ENCODE results near the gene NKAIN1. TPM values are rescaled to one million over a fixed set of nuclear protein-coding genes. Genes with fewer than 3 reads are reported as not detected.
"Not testable (repeated sequence)": the region's sequence is repeated elsewhere in the genome, so short reads cannot be mapped to it uniquely, and the experiment has no call there.

Gene NKAIN1
- total RNA-seq, 1 experiment from 2014 or later, result 1.1 TPM

GRCh38 chr1:31180338-31180737, 59.3 kb downstream of the NKAIN1 start:
- Histone ChIP-seq H3K9ac (ENCODE audit: low read length) (no peak overlapping the region), H3K9me3 (ENCODE audit: control insufficient read depth in 1 of 2, insufficient read depth in 1 of 2, low read depth in 1 of 2, low read length in 2 of 2) (no peaks in the 10 kb centered on the region), H3K4me1 (ENCODE audit: control insufficient read depth in 1 of 2, insufficient read depth in 2 of 2, low read length in 2 of 2) (peaks cover 7 to 18% of the 10 kb centered on the region in 2 experiments; a peak in 3 of 4 replicates), H4K20me1 (ENCODE audit: insufficient read depth) (no peaks in the 10 kb centered on the region), H2AFZ (ENCODE audit: low read depth, low read length, poor library complexity, severe bottlenecking) (no peak overlapping the region), H3K9me2 (ENCODE audit: insufficient read depth) (no peaks in the 10 kb centered on the region), H3K79me2 (ENCODE audit: insufficient read depth, low read length) (no peaks in the 10 kb centered on the region), H3K27me3 (ENCODE audit: insufficient read depth, low read length) (no peaks in the 10 kb centered on the region; the same call in 1 of the 2 replicates), H3K27ac (ENCODE audit: low read depth, low read length) (no peak overlapping the region), H3K4me3 (replicated peaks in 1 of 2; ENCODE audit: low read depth in 1 of 2, low read length in 2 of 2) (no peak overlapping the region), H3K36me3 (ENCODE audit: control insufficient read depth in 1 of 2, insufficient read depth in 2 of 2, low read length in 2 of 2) (no peaks in the 10 kb centered on the region), H3K4me2 (ENCODE audit: low read length) (no peak overlapping the region)
- RAD21 ChIA-PET (ENCODE audit: low non-redundant PET in 1 of 2, low total read pairs in 2 of 2, uncharacterized antibody in 2 of 2, unreplicated experiment in 2 of 2), result no interaction called here
- ATAC-seq, result no peak
- intact Hi-C loops (cut with micrococcal nuclease), result loop anchor here (10.0 kb wide), 1 partner anchor 604 kb away; no protein-coding TSS in a partner anchor
- CTCF ChIA-PET, result interaction anchor here (1.1 to 1.6 kb wide), 2 partner anchors 363 to 397 kb away, joined by 3 read pairs; no protein-coding TSS in a partner anchor
- POLR2A ChIA-PET, result no interaction called here
- BruUV-seq (replicated peaks), result no TSS peak
- no peak for DNase-seq (ENCODE audit: low read depth, low spot score)
- TF ChIP-seq POLR2AphosphoS5 (IDR thresholded peaks at IDR 0.05; ENCODE audit: low read depth, low read length), result no peak
- TF ChIP-seq SIN3A (IDR thresholded peaks at IDR 0.05; ENCODE audit: low read depth), result no peak
- TF ChIP-seq FOSL1 (IDR thresholded peaks at IDR 0.05; ENCODE audit: low read depth), result no peak
- no peak for TF ChIP-seq EZH2phosphoT487 (IDR thresholded peaks at IDR 0.05; ENCODE audit: borderline replicate concordance)
- no peak for TF ChIP-seq CEBPB (IDR thresholded peaks at IDR 0.05; ENCODE audit: low read depth)
- no peak for TF ChIP-seq SP1 (IDR thresholded peaks at IDR 0.05; ENCODE audit: low read depth)
- TF ChIP-seq ZNF274 (IDR thresholded peaks at IDR 0.05; ENCODE audit: low read depth, low read length), result no peak

DNA sequence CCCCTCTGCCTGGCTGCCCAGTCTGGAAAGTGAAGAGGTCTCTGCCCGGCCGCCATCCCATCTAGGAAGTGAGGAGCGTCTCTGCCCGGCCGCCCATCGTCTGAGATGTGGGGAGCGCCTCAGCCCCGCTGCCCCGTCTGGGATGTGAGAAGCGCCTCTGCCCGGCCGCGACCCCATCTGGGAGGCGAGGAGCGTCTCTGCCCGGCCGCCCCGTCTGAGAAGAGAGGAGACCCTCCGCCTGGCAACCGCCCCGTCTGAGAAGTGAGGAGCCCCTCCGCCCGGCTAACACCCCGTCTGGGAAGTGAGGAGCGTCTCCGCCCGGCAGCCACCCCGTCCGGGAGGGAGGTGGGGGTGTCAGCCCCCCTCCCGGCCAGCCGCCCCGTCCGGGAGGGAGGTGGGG, 63.4 kb downstream of the NKAIN1 start:
- H3K4me2 ChIP-seq (ENCODE audit: low read length); H3K9me2 ChIP-seq (ENCODE audit: insufficient read depth); RAD21 ChIA-PET (ENCODE audit: low non-redundant PET in 1 of 2, low total read pairs in 2 of 2, uncharacterized antibody in 2 of 2, unreplicated experiment in 2 of 2); H3K36me3 ChIP-seq (ENCODE audit: control insufficient read depth in 1 of 2, insufficient read depth in 2 of 2, low read length in 2 of 2); BruUV-seq (replicated peaks); CTCF ChIA-PET; DNase-seq (ENCODE audit: low read depth, low spot score); H3K4me3 ChIP-seq (replicated peaks in 1 of 2; ENCODE audit: low read depth in 1 of 2, low read length in 2 of 2); H3K79me2 ChIP-seq (ENCODE audit: insufficient read depth, low read length); H3K4me1 ChIP-seq (ENCODE audit: control insufficient read depth in 1 of 2, insufficient read depth in 2 of 2, low read length in 2 of 2); H3K9ac ChIP-seq (ENCODE audit: low read length); H3K9me3 ChIP-seq (ENCODE audit: control insufficient read depth in 1 of 2, insufficient read depth in 1 of 2, low read depth in 1 of 2, low read length in 2 of 2); intact Hi-C loops (cut with micrococcal nuclease); H3K27me3 ChIP-seq (ENCODE audit: insufficient read depth, low read length); POLR2A ChIA-PET; H2AFZ ChIP-seq (ENCODE audit: low read depth, low read length, poor library complexity, severe bottlenecking); ATAC-seq; H3K27ac ChIP-seq (ENCODE audit: low read depth, low read length); H4K20me1 ChIP-seq (ENCODE audit: insufficient read depth): not testable (repeated sequence)
